Stomach (tissue), 9 donors: Measurements from ENCODE around the gene GOSR1. TPM values are rescaled to one million over a fixed set of nuclear protein-coding genes. Genes with fewer than 3 reads are reported as not detected.
"Not testable (repeated sequence)": the region's sequence is repeated elsewhere in the genome, so short reads cannot be mapped to it uniquely, and the experiment has no call there.

Experiments used
- DNase-seq, 2 donors: peaks; one replicate each; pipeline versions ENCODE4 v3.0.0 to v3.0.0-alpha.2; 2013 to 2019
- H3K27ac ChIP-seq, 5 donors: fragments of 200-600 bp in 4 of 5; sonication (generic) in 4 of 5; one replicate each; pipeline ENCODE4 v1.5.1; 2013 to 2019; ENCODE audit warnings: mild to moderate bottlenecking in 1 of 5, moderate library complexity in 1 of 5
- H3K27me3 ChIP-seq, 3 donors: fragments of 200-600 bp; sonication (generic); one replicate each; pipeline ENCODE4 v1.5.1; 2017 to 2019; ENCODE audit warnings: mixed run types in 1 of 3
- H3K36me3 ChIP-seq, 4 donors: fragments of 200-600 bp; sonication (generic); 1 replicate in 3 of 4; 2 replicates in 1 of 4; pipeline ENCODE4 v1.5.1; 2016 to 2019
- H3K4me1 ChIP-seq, 4 donors: fragments of 200-600 bp; sonication (generic); one replicate each; pipeline ENCODE4 v1.5.1; 2016 to 2019
- H3K4me3 ChIP-seq, 4 donors: fragments of 200-600 bp; sonication (generic) in 3 of 4; one replicate each; pipeline ENCODE4 v1.5.1; 2016 to 2019; ENCODE audit warnings: mild to moderate bottlenecking in 1 of 4
- H3K9me3 ChIP-seq, 4 donors: fragments of 200-600 bp; sonication (generic); one replicate each; pipeline ENCODE4 v1.5.1; 2016 to 2019
- EP300 ChIP-seq: sonication (generic); formaldehyde crosslinking; IDR thresholded peaks from one replicate; pipeline ENCODE4 v1.6.1; 2017; ENCODE audit warnings: antibody characterized with exemption
- POLR2A ChIP-seq, 4 donors: fragments of 450-650 bp; IDR thresholded peaks; one replicate each; pipeline ENCODE4 v1.6.1; 2016; ENCODE audit warnings: antibody characterized with exemption in 4 of 4, control low read depth in 2 of 4, mild to moderate bottlenecking in 1 of 4, moderate library complexity in 1 of 4
- POLR2AphosphoS5 ChIP-seq, 3 donors: sonication (generic); formaldehyde crosslinking; IDR thresholded peaks; one replicate each; pipeline ENCODE4 v1.6.1; 2016; ENCODE audit warnings: antibody characterized with exemption in 3 of 3
- WGBS, 5 donors: extraction: QIAGEN DNeasy Blood & Tissue Kit in 3 of 5; methylation state at CpG; one replicate each; pipeline versions ENCODE4 v1.1.5 to v1.1.7; 2013 to 2018; 5-methylcytosine and 5-hydroxymethylcytosine counted together
- intact Hi-C: fragments of 100-400 bp; cut with DNase I; formaldehyde crosslinking; loops from one replicate; pipeline ENCODE4 v1.15.1; 2023; ENCODE audit warnings: low total_unique reads
- polyA plus RNA-seq, 3 donors: library from polyadenylated mRNA; stranded (reverse); fragments of 200-250 nt; gene quantifications; one replicate each; pipeline ENCODE4 v1.2.3, GENCODE V29; 2013
- total RNA-seq, 5 donors: library from RNA; depleted of rRNA; stranded (reverse); fragments of >200 nt; gene quantifications; one replicate each; pipeline versions ENCODE4 v1.1.0 to v1.2.3, GENCODE V29; 2014 to 2016
- TF ChIP-seq, protein P1 (sequence below), 7 experiments: fragments of 450-650 bp in 4 of 7; fragments of 200-600 bp in 3 of 7; sonication (generic) in 3 of 7; IDR thresholded peaks; one replicate each; pipeline ENCODE4 v1.5.1; 2016 to 2019; ENCODE audit warnings: antibody characterized with exemption in 7 of 7, control low read depth in 2 of 7, mild to moderate bottlenecking in 1 of 7
- donor health status: healthy with polysubstance abuse.
- donor health status: Bipolar disorder and iron deficiency.
- donor health status: healthy.

GOSR1 gene
- total and polyA plus RNA-seq, 8 donors: 7.0 to 45.5 (median 13.0) TPM

DNA sequence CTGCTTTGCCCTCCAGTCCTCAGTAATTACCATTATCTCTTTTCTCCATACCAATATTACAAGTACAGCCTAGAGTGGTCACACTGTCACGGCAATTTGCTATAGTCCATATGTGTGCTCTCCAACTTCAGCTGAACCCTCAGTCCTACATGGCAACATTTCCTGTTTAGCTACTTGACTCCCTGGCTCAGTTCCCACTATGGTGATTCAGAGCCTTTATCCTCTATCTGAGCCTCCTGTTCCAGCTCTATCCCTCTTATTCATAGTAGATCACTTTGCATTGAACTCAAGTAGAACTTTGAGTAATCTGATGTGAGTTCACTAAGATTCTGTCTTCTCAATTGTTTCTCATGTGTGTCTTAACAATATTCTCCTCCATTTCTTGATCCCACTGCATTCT lies 43.7 kb upstream of the GOSR1 start:
- 47 to 77% (median 54%) methylated on average over 1 of the region's 1 CpG for WGBS, 5 donors
- peaks cover 5 to 75% (median 55%) of the 10 kb centered on the region in 4 donors for H3K36me3 ChIP-seq
- peak; percentile 18 to 29 for DNase-seq
- no peak overlapping the region for H3K27ac ChIP-seq
- no peaks in the 10 kb centered on the region for H3K27me3 ChIP-seq
- TF ChIP-seq, protein P1, sequence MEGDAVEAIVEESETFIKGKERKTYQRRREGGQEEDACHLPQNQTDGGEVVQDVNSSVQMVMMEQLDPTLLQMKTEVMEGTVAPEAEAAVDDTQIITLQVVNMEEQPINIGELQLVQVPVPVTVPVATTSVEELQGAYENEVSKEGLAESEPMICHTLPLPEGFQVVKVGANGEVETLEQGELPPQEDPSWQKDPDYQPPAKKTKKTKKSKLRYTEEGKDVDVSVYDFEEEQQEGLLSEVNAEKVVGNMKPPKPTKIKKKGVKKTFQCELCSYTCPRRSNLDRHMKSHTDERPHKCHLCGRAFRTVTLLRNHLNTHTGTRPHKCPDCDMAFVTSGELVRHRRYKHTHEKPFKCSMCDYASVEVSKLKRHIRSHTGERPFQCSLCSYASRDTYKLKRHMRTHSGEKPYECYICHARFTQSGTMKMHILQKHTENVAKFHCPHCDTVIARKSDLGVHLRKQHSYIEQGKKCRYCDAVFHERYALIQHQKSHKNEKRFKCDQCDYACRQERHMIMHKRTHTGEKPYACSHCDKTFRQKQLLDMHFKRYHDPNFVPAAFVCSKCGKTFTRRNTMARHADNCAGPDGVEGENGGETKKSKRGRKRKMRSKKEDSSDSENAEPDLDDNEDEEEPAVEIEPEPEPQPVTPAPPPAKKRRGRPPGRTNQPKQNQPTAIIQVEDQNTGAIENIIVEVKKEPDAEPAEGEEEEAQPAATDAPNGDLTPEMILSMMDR (IDR thresholded peaks at IDR 0.05): no peak
- TF ChIP-seq EP300 (no peak), POLR2A (IDR thresholded peaks at IDR 0.05) (no peak), POLR2AphosphoS5 (IDR thresholded peaks at IDR 0.05) (peak in 1 of 3 donors; percentile 13)
- no peaks in the 10 kb centered on the region for H3K9me3 ChIP-seq
- no peak overlapping the region for H3K4me3 ChIP-seq
- intact Hi-C loops: no loop called here
- H3K4me1 ChIP-seq: peaks cover 0 to 10% (median 3%) of the 10 kb centered on the region in 4 donors

DNA sequence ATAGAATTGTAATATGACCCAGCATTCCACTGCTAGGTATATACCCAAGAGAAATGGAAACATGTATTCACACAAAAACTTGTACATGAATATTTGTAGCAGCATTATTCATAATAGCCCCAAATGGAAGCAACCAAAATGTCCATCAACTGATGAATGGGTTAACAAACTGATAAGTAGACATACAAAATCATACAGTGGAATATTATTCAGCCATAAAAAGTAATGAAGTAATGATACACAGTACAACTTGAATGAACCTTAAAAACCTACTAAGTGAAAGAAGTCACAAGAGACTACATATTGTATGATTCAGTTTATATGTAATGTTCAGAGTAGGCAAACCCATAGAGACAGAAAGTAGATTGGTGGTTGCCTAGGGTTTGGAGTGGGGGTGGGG lies 40.5 kb upstream of the GOSR1 start:
- Histone ChIP-seq H3K36me3 (peaks cover 5 to 57% (median 41%) of the 10 kb centered on the region in 4 donors), H3K27me3 (no peaks in the 10 kb centered on the region), H3K4me1 (peaks cover 0 to 6% (median 0%) of the 10 kb centered on the region in 4 donors), H3K4me3 (no peak overlapping the region), H3K9me3 (no peaks in the 10 kb centered on the region), H3K27ac (no peak overlapping the region)
- DNase-seq: no peak
- intact Hi-C loops: no loop called here
- TF ChIP-seq POLR2A (IDR thresholded peaks at IDR 0.05) (no peak), EP300 (no peak), POLR2AphosphoS5 (IDR thresholded peaks at IDR 0.05) (no peak)
- TF ChIP-seq, protein P1 (IDR thresholded peaks at IDR 0.05): no peak

DNA sequence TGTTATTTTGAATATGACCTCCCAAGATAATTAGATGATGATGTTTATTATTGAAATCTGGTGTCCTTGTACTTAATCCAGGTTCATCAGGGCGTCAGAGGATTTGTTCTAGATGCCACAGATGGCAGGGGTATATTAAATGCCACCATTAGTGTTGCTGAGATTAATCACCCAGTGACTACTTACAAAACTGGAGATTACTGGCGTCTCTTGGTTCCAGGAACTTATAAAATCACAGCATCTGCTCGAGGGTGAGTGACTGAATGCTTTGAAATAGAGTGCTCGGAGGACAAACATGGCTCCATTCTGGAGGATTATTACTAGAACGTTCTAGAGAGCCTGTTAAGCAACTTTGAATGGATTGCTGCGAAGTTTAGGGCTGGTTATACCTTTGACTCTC lies 33.5 kb upstream of the GOSR1 start:
- intact Hi-C loops: no loop called here
- H3K27ac ChIP-seq: no peak overlapping the region
- no peak overlapping the region for H3K4me3 ChIP-seq
- H3K27me3 ChIP-seq: no peaks in the 10 kb centered on the region
- no peaks in the 10 kb centered on the region for H3K9me3 ChIP-seq
- no peak for DNase-seq
- 78 to 87% (median 84%) methylated on average over 6 of the region's 6 CpGs for WGBS, 5 donors
- peaks cover 17 to 51% (median 44%) of the 10 kb centered on the region in 4 donors for H3K36me3 ChIP-seq
- no peaks in the 10 kb centered on the region for H3K4me1 ChIP-seq
- no peak for TF ChIP-seq POLR2A (IDR thresholded peaks at IDR 0.05)
- TF ChIP-seq, protein P1 (IDR thresholded peaks at IDR 0.05): no peak
- no peak for TF ChIP-seq POLR2AphosphoS5 (IDR thresholded peaks at IDR 0.05)
- no peak for TF ChIP-seq EP300

DNA sequence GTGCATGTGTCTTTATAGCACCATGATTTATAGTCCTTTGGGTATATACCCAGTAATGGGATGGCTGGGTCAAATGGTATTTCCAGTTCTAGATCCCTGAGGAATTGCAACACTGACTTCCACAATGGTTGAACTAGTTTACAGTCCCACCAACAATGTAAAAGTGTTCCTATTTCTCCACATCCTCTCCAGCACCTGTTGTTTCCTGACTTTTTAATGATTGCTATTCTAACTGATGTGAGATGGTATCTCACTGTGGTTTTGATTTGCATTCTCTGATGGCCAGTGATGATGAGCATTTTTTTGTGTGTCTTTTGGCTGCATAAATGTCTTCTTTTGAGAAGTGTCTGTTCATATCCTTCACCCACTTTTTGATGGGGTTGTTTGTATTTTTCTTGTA lies 30.6 kb upstream of the GOSR1 start:
- DNase-seq, H3K9me3 ChIP-seq, H3K4me3 ChIP-seq, H3K27ac ChIP-seq, H3K27me3 ChIP-seq, intact Hi-C loops: not testable (repeated sequence)
- H3K4me1 ChIP-seq: peaks cover 0 to 15% (median 2%) of the 10 kb centered on the region in 4 donors
- H3K36me3 ChIP-seq: peaks cover 23 to 70% (median 65%) of the 10 kb centered on the region in 4 donors

DNA sequence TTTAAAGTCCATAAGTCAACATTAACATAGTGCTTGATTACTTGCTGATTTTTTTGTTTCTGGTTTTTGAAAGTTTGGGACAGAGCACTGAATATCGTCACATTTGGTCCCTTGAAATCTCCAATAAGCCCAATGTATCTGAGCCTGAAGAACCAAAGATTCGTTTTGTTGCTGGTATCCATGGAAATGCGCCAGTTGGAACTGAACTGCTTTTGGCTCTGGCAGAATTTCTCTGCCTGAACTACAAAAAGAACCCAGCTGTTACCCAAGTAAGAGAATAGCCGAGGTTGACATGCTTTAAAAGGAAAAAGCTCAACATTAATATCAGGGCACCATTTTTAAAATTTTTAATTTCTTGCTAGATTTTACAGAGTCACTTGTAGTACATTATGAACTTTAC lies 27.7 kb upstream of the GOSR1 start:
- intact Hi-C loops: no loop called here
- Histone ChIP-seq H3K4me1 (peaks cover 0 to 15% (median 2%) of the 10 kb centered on the region in 4 donors), H3K27me3 (no peaks in the 10 kb centered on the region), H3K4me3 (no peak overlapping the region), H3K36me3 (peaks cover 39 to 74% (median 69%) of the 10 kb centered on the region in 4 donors), H3K27ac (no peak overlapping the region), H3K9me3 (no peaks in the 10 kb centered on the region)
- peak in 1 of 2 donors; percentile 30 for DNase-seq
- no peak for TF ChIP-seq POLR2AphosphoS5 (IDR thresholded peaks at IDR 0.05)
- TF ChIP-seq EP300: no peak
- TF ChIP-seq, protein P1 (IDR thresholded peaks at IDR 0.05): no peak
- TF ChIP-seq POLR2A (IDR thresholded peaks at IDR 0.05): no peak
- WGBS, 5 donors: 50 to 69% (median 60%) methylated on average over 4 of the region's 4 CpGs
